CD14-positive monocyte (primary cell): ENCODE data around the gene ADORA2A. TPM values are rescaled to one million over a fixed set of nuclear protein-coding genes. Genes with fewer than 3 reads are reported as not detected.
A peak's percentile ranks its signal among the peaks of the same experiment; 100 is the strongest.

Experiments
- DNase-seq, 3 donors: peaks; one replicate each; pipeline ENCODE4 v3.0.0-alpha.2; 2011 to 2022
- H2AFZ ChIP-seq: 2 replicates; pipeline ENCODE4 v1.6.0; 2012; ENCODE audit warnings: mild to moderate bottlenecking, low read depth, low read length, inconsistent platforms; ENCODE audit not compliant: insufficient read depth, poor library complexity, severe bottlenecking
- H3K27ac ChIP-seq, 2 donors: 1 replicate in 1 of 2; 2 replicates in 1 of 2; pipeline ENCODE4 v1.5.1; 2012 to 2013; ENCODE audit warnings: low read length in 2 of 2, control low read depth in 1 of 2, inconsistent platforms in 1 of 2, low read depth in 1 of 2, mild to moderate bottlenecking in 1 of 2
- H3K27me3 ChIP-seq, 2 donors: one replicate each; pipeline versions ENCODE4 v1.6.0 to v1.6.1; 2011 to 2013; ENCODE audit warnings: low read length in 2 of 2; ENCODE audit not compliant: control insufficient read depth in 2 of 2, insufficient read depth in 2 of 2
- H3K36me3 ChIP-seq, 2 donors: replicated peaks in 1 of 2; 1 replicate in 1 of 2; 2 replicates in 1 of 2; pipeline versions ENCODE4 v1.5.1 to v1.6.1; 2012 to 2013; ENCODE audit warnings: low read length in 2 of 2, control low read depth in 1 of 2, inconsistent platforms in 1 of 2, mild to moderate bottlenecking in 1 of 2; ENCODE audit not compliant: insufficient read depth in 2 of 2, control insufficient read depth in 1 of 2
- H3K4me1 ChIP-seq, 2 donors: 1 replicate in 1 of 2; 2 replicates in 1 of 2; pipeline versions ENCODE4 v1.5.1 to v1.6.1; 2012 to 2013; ENCODE audit warnings: low read length in 2 of 2, control low read depth in 1 of 2, inconsistent platforms in 1 of 2, mild to moderate bottlenecking in 1 of 2, moderate library complexity in 1 of 2; ENCODE audit not compliant: insufficient read depth in 2 of 2, control insufficient read depth in 1 of 2
- H3K4me2 ChIP-seq: replicated peaks from 2 replicates; pipeline ENCODE3; 2012; ENCODE audit warnings: low read length, moderate library complexity, mild to moderate bottlenecking; ENCODE audit not compliant: poor library complexity, severe bottlenecking; ENCODE audit errors: extremely low read depth
- H3K4me3 ChIP-seq, 3 experiments: fragments of 200-600 bp in 1 of 3; sonication (generic) in 1 of 3; replicated peaks in 1 of 3; 1 replicate in 2 of 3; 2 replicates in 1 of 3; pipeline ENCODE4 v1.5.1; 2011 to 2013; ENCODE audit warnings: low read length in 3 of 3, mild to moderate bottlenecking in 3 of 3, control low read depth in 2 of 3, low read depth in 2 of 3, inconsistent platforms in 1 of 3, moderate library complexity in 1 of 3
- H3K79me2 ChIP-seq: 2 replicates; pipeline ENCODE4 v1.6.0; 2012; ENCODE audit warnings: mild to moderate bottlenecking, control low read depth, inconsistent platforms, low read length, moderate library complexity; ENCODE audit not compliant: insufficient read depth
- H3K9ac ChIP-seq: 2 replicates; pipeline ENCODE4 v1.6.0; 2017; ENCODE audit warnings: low read length, mild to moderate bottlenecking; ENCODE audit not compliant: insufficient read depth, poor library complexity, severe bottlenecking
- H3K9me3 ChIP-seq, 2 donors: replicated peaks in 1 of 2; 1 replicate in 1 of 2; 2 replicates in 1 of 2; pipeline versions ENCODE4 v1.5.1 to v1.6.1; 2012 to 2013; ENCODE audit warnings: low read length in 2 of 2, control low read depth in 1 of 2; ENCODE audit not compliant: control insufficient read depth in 1 of 2, insufficient read depth in 1 of 2
- H4K20me1 ChIP-seq: 2 replicates; pipeline ENCODE4 v1.6.0; 2012; ENCODE audit warnings: mild to moderate bottlenecking, low read length, control low read depth, moderate library complexity; ENCODE audit not compliant: insufficient read depth
- H3K27ac Mint-ChIP-seq, 7 donors: one replicate each; pipeline ENCODE4 v1.8.0; 2020; ENCODE audit warnings: mild to moderate bottlenecking in 7 of 7, mixed read lengths in 7 of 7, moderate library complexity in 6 of 7, inconsistent platforms in 2 of 7
- H3K27me3 Mint-ChIP-seq, 3 donors: one replicate each; pipeline ENCODE4 v1.8.0; 2021 to 2022; ENCODE audit warnings: low read depth in 3 of 3, mild to moderate bottlenecking in 3 of 3, mixed read lengths in 3 of 3, moderate library complexity in 3 of 3, inconsistent platforms in 1 of 3
- H3K36me3 Mint-ChIP-seq, 2 donors: one replicate each; pipeline ENCODE4 v1.8.0; 2020; ENCODE audit warnings: mixed read lengths in 2 of 2, inconsistent platforms in 1 of 2, mild to moderate bottlenecking in 1 of 2
- H3K4me1 Mint-ChIP-seq: one replicate; pipeline ENCODE4 v1.8.0; 2020; ENCODE audit warnings: mild to moderate bottlenecking, mixed read lengths
- H3K4me3 Mint-ChIP-seq, 2 donors: one replicate each; pipeline ENCODE4 v1.8.0; 2020; ENCODE audit warnings: mild to moderate bottlenecking in 2 of 2, mixed read lengths in 2 of 2, moderate library complexity in 1 of 2
- H3K9me3 Mint-ChIP-seq, 7 donors: one replicate each; pipeline ENCODE4 v1.8.0; 2020 to 2022; ENCODE audit warnings: mixed read lengths in 7 of 7, mild to moderate bottlenecking in 6 of 7, moderate library complexity in 6 of 7, inconsistent platforms in 2 of 7
- CTCF ChIP-seq: fragments of 200-600 bp; IDR thresholded peaks from one replicate; pipeline ENCODE4 v1.8.0; 2022; ENCODE audit warnings: antibody characterized with exemption, mild to moderate bottlenecking
- WGBS: methylation state at CpG from one replicate; pipeline ENCODE4 v1.1.5; 2013; ENCODE audit warnings: missing lambda C conversion rate; ENCODE audit not compliant: insufficient coverage; 5-methylcytosine and 5-hydroxymethylcytosine counted together
- intact Hi-C, 2 donors: fragments of 100-400 bp; cut with micrococcal nuclease; formaldehyde crosslinking; loops; one replicate each; pipeline versions ENCODE4 v1.15.0 to v1.15.1; 2023
- polyA plus RNA-seq, 3 donors: library from polyadenylated mRNA; depleted of rRNA in 1 of 3; unstranded in 2 of 3; stranded (reverse) in 1 of 3; fragments of 300-500 nt in 2 of 3; fragments of >200 nt in 1 of 3; fragmentation: Illumina TruSeq in 2 of 3; gene quantifications; 1 replicate in 2 of 3; 2 replicates in 1 of 3; pipeline ENCODE4 v1.2.3, GENCODE V29; 2012 to 2021

Gene ADORA2A
- polyA plus RNA-seq, 3 donors = 5.8 to 10.2 (median 6.5) TPM

- DNase-seq = no peak
- no peaks in the 10 kb centered on the region for H3K79me2 ChIP-seq
- no peak overlapping the region for H3K9ac ChIP-seq
- whole genome bisulfite sequencing = 77% methylated on average over 1 of the region's 4 CpGs
- H3K4me2 ChIP-seq = no peak overlapping the region
- intact Hi-C loops = no loop called here
- H3K4me3 ChIP-seq = no peak overlapping the region
- no peaks in the 10 kb centered on the region for H3K27me3 ChIP-seq
- no peaks in the 10 kb centered on the region for H3K36me3 ChIP-seq
- Mint-ChIP-seq H3K36me3 (no peaks in the 10 kb centered on the region), H3K4me3 (no peak overlapping the region), H3K27ac (peak overlapping the region in 1 of 7 donors; percentile 31), H3K27me3 (peaks cover 0 to 3% (median 2%) of the 10 kb centered on the region in 3 donors), H3K4me1 (peaks cover 29% of the 10 kb centered on the region), H3K9me3 (peaks cover 0 to 5% (median 4%) of the 10 kb centered on the region in 7 donors)
- peaks cover 24 to 25% of the 10 kb centered on the region in 2 donors for H3K4me1 ChIP-seq
- no peaks in the 10 kb centered on the region for H4K20me1 ChIP-seq
- H3K9me3 ChIP-seq = peaks cover 4% of the 10 kb centered on the region in 2 donors
- no peak overlapping the region for H2AFZ ChIP-seq
- no peak for TF ChIP-seq CTCF
- H3K27ac ChIP-seq = no peak overlapping the region
Observed at GRCh38 chr22:24455039-24455438, 27.6 kb downstream of the ADORA2A start.

GRCh38 chr22:24455751-24456426, 28.5 kb downstream of the ADORA2A start:
- H3K36me3 Mint-ChIP-seq = no peaks in the 10 kb centered on the region
- peaks cover 0 to 5% (median 4%) of the 10 kb centered on the region in 7 donors for H3K9me3 Mint-ChIP-seq
- no peaks in the 10 kb centered on the region for H3K79me2 ChIP-seq
- no peak overlapping the region for H3K4me3 ChIP-seq
- peaks cover 31% of the 10 kb centered on the region for H3K4me1 Mint-ChIP-seq
- no peak overlapping the region for H3K9ac ChIP-seq
- H3K4me1 ChIP-seq = peaks cover 25 to 27% of the 10 kb centered on the region in 2 donors
- H3K27ac Mint-ChIP-seq = peak overlapping the region in 5 of 7 donors; percentile 7 to 76 (median 54)
- H3K27ac ChIP-seq = no peak overlapping the region
- no peak overlapping the region for H3K4me2 ChIP-seq
- no peaks in the 10 kb centered on the region for H4K20me1 ChIP-seq
- peaks cover 0 to 2% (median 0%) of the 10 kb centered on the region in 3 donors for H3K27me3 Mint-ChIP-seq
- peaks cover 4% of the 10 kb centered on the region in 2 donors for H3K9me3 ChIP-seq
- no peak overlapping the region for H2AFZ ChIP-seq
- no peaks in the 10 kb centered on the region for H3K36me3 ChIP-seq
- no peaks in the 10 kb centered on the region for H3K27me3 ChIP-seq
- intact Hi-C loops = no loop called here
- 63% methylated on average over 3 of the region's 9 CpGs for WGBS
- no peak for TF ChIP-seq CTCF
- no peak for DNase-seq
- no peak overlapping the region for H3K4me3 Mint-ChIP-seq
